ENCODE measurements around the gene TRMT11.
"Not testable (repeated sequence)": the region's sequence is repeated elsewhere in the genome, so short reads cannot be mapped to it uniquely, and the experiment has no call there.

The TRMT11 gene

DNA sequence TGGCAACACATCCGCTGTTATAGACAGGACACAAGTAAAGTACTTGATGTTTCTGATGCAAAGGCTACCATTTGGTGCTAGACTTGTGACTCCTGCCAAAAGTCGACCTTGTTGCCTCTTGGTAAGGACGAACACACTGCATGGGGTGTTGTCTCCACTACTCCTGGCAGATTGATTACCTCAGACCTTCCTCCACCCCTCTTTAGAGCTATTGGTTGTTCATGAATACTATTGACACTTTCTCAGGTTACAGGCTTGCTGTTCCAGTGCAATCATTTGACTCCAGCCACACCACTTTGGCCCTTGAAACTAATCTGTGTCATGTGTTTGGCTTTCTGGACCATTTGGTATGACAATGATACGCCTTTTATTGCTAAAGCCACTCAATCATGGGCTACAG is 62.3 kb downstream of the TRMT11 start:
- DNase-seq: peak in 1 of 2 experiments; percentile 7

DNA sequence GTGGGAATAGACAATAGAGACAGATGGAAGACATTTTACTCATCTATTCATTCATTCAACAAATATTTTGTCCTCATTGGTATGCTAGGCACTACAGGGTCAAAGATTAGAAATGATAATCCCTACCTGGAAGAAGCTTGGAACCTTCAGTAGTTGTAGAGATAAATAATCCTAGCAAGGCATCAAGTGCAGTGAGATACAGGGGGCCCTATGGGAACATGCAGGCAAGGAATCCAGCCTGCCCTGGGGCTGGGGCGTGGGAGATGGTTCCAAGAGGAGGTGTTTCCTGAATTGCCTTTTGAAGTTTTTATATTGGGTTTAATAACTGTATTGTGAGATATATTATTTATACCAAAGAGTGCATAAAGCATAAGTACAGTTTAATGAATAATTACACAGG is 64.5 kb downstream of the TRMT11 start:
- DNase-seq: no peak

DNA sequence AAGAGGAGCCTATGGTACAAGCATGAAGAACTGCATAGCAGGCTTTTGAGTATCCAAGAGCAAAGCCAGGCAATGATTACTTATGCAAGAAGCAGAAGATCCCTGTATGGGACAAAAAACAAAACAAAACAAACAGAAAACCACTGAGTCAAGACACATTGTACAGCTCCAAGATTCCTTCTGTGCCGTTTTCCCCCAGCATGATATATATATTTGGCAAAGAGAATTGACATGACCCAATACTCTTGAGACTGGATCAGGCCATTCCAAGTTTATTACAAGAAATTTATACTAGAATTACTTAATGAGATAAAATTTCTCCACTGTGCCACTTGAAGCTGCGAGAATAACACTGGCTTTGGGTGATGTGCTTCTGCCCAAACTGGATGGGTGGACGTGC is 65.5 kb downstream of the TRMT11 start:
- no peak for DNase-seq

DNA sequence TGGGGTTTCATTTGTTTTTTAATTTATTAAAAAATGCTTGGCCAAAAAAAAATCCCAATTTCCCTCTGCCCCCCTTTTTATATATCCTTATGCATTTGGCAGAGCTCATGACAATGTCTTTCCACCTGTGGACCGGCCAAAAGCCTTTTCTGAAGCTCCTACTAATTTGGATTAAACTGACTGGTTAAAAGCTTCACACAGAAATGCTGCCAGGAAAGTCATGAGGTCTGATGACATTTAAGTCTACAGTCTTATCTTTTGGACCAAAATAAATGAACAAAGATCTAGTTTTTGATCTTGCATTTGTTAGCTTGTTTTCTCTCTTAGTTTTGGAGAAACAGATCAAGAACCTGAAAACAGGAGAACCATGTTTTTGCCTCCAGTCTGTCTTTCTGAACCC is 66.1 kb downstream of the TRMT11 start:
- no peak for DNase-seq

DNA sequence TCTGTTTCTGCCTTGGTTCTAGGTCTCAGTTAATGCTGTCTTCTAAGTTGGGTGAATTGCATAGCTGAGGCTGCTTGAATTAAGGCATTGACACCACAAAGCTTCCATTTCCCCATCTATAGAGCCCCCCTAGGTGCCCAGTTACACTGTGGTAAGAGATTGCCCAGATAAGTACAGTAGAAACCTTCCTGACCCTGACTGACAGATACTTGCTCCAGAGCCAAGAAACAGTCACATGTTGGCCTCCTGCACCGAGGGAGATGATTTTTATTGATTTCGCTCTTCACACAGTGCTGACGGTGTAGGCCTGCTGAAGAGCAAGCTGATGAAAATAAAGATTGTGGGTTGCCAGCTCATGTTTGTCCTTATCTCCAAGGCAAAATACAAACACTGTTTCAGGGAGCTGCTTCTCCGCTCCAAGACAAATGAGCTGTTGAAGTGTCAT is 67.9 kb downstream of the TRMT11 start:
- DNase-seq: no peak

DNA sequence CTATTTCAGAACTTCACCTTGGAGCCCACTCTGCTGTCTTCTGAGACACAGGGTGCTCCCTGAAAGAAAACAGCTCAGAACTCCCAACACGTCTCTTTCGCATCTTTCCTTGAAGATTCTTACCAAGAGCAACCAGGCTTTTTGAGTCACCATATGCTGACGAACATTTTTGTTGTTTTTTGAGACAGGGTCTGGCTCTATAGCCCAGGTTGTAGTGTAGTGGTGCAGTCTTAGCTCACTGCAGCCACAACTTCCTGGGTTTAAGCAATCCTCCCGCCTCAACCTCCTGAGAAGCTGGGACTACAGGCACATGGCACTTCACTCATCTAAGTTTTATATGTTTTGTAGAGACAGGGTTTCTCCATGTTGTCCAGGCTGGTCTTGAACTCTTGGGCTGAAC is 68.5 kb downstream of the TRMT11 start:
- DNase-seq: no peak

DNA sequence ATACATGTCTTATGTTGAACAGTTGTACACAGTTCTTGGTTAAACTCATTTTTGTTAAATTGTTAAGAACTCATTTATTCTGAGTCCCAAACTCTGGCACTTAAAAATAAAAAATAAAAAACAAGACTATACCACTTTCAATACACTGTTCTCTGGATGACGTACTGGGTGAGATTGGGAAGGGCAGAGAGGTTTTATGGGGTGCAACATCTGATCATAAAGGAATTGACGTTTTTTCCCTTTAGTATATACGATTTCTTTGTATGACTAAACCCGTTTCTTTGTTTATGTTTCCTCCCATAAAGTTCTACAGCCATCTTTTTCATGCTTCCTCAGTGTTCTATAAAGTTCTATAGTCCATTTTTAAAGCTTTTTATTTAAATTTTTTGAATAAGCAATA is 69.1 kb downstream of the TRMT11 start:
- no peak for DNase-seq

DNA sequence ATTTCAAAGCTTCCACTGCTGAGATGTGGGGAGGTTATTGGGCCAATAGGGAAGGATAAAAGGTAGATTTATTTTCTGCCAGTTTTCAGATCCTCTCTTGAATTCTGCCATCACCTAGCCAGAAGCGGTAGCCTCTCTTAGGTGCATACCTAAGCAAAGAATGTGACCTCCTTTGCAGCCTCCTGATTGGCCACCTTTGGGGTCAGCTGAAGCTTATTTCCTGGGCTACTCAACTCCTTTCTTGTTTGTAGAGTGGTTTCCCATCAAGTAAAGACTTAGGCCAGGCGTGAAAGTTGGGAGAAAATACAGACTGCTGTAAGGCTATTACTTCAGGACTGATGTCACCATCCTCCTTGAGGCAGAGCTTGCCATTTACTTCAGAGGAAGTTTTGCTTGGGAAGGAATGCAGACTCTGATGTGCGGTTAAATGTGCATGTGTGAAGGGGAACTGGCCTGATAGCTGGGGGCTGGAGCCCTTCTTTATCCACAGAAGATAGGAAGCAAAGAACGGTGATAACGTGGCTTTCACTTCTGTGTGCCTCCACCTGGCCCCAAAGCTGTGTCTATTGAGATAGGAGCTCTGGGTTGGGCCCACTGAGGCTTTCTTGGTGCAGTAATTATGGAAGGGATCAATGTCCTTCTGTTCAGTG is 70.1 kb downstream of the TRMT11 start:
- DNase-seq: no peak

DNA sequence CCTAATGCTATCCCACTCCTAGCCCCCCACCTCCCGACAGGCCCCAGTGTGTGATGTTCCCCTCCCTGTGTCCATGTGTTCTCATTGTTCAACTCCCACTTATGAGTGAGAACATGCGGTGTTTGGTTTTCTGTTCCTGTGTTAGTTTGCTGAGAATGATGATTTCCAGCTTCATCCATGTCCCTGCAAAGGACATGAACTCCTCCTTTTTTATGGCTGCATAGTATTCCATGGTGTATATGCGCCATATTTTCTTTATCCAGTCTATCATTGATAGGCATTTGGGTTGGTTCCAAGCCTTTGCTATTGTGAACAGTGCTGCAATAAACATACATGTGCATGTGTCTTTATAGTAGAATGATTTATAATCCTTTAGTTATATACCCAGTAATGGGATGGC is 71.7 kb downstream of the TRMT11 start:
- not testable (repeated sequence) for DNase-seq

DNA sequence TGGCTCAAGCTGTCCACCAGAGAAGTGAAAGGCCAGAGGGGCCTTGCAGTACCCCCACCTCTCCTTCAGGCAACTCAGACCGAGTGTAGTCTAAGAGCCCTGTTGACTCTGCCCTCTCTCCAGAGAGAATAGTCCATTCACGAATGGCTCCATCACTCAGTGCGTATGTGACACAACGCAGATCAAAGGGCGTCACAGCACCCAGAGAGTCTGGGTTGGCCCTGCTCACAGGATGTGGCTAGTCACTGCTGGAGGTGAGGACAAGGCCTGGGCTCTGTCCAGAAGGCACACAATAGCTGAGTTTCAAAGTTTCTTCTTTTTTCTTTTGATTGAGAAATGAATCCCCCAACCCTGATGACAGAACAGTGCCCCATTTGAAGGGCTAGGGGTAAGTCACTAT is 74.1 kb downstream of the TRMT11 start:
- no peak for DNase-seq

DNA sequence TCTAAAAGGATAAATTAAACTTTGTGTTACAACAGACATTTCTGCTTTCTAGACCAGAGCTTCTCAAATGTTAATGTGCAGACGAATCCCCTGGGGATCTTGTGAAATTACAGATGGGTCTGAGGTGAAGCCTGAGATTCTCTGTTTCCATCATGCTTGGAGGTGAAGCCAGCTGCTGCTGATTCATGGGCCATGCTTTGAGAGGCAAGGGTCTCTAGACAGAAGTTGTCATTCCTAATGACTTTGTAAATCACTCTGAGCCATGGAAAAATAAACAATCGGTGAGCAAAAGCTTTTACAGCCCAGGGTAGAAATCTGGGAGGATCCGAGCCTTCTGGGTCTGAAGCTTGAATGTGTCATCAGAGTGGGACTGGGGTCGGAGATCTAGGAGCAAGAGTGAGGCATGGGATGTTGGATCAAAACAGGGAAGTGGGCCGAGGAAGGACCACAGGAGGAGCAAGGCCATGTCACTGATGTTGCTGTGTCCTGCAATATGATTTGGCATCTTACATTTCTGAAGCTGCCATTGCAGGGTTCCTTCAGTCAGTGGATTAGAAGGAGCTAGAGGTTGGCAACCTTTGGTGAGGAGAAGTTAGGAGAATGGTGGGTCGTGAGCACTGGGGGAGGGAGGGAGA is 77.3 kb downstream of the TRMT11 start:
- DNase-seq: peak; percentile 7 to 38

DNA sequence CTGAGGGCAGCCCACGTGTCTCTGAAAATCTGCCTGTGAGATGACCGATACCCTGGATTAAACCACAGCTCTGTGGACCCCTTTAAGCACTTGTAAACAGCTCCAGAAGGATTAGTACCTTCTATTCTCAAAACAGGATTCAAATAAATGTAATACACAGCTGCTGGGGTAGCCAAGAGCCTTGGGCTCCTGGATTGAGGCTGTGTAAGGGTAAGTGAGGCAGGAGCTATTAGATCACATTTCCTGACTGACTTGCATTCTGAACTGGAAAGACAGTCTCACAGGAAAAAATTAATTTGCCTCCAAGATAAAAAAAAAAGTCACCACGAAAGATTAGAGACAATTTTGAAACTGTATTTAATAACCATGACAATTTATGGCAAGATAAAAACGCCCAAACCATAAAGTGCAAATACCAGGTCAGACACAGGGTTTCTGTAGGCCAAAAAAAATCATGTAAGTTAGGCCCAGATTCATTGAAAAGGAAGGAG is 78.0 kb downstream of the TRMT11 start:
- DNase-seq: no peak

DNA sequence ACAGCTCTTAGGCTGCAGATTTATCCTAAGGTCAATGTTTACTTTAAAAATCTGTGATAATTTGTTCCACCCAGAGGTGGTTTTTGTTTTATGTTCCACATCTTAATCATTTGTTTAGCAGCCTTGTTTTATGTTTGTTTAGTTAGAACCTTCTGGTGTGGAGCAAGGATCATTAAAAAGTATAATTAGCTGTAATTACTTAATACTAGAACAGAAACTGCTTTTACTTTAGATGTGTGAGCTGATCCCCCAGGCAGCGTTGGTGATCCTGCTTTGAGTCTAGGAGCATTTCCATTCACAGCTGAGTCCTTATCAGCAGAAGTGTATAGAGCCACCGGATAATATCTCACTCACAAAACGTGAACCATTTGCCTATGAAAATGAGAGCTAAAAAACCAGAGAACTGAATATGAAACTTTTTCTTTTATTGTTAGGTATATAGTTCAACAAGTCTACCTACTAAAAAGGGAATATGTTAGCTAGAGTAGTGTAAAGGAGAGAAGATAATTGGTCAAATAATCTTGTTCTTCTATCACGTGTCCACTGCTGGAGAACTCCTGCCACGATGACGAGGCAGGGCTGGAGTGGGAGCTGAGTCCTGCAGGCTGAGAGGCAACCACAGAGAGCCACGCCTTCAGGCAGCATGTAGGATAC is 78.5 kb downstream of the TRMT11 start:
- DNase-seq: no peak

DNA sequence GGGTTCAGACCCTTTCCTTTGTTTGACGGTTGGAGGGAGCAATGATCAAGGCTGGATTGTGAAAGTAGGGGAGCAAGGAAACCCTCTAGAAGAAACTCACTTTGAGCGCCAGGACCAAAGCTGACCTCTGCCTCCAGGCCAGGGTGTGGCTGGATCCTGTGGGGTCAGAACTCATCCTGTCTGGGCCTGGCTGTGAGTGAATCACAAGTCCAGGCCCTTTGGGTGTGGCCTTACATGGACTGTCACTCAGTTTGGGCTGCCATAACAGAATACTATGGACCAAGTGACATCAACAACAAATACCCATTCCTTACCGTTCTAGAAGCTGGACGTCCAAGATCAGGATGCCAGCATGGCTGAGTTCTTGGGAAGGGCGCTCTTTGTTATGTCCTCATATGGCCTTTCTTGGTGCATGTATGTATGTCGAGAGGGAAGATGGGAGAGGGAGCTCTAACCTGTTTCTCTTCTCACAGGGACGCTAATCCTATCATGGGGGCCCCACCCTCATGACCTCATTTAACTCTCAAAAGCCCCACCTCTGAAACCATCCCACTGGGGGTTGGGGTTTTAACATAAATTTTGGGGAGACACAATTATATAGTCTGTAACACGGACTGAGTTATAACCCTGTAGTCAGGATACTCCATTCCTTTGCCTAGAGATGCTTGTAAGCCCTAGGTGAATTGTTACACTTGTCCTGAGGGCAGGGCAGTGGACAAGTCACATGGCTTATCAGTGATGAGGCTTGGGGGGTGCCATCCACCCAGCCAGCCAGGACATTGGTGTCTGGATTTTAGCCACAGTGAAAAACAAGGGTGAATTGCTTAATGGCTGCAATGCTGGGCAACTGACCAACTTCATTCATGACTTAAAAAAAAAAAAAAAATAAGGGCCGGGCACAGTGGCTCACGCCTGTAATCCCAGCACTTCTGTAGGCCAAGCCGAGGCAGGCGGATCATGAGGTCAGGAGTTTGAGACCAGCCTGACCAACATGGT is 80.0 kb downstream of the TRMT11 start:
- DNase-seq: no peak

DNA sequence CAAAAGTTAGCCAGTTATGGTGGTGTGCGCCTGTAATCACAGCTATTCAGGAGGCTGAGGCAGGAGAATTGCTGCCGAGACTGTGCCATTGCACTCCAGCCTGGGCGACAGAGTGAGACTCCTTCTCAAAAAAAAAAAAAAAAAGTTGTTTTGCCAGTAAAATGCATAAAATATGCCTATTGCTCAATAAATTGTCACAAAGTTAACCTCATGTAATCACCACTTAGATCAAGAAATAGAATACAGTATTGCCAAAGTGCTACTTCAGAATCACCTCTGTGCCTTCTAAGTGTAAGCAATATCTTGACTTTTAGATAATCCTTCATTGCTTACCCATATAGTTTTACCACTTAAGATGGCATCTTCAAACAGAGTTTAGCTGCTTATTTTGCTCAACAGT is 80.7 kb downstream of the TRMT11 start:
- DNase-seq: no peak

DNA sequence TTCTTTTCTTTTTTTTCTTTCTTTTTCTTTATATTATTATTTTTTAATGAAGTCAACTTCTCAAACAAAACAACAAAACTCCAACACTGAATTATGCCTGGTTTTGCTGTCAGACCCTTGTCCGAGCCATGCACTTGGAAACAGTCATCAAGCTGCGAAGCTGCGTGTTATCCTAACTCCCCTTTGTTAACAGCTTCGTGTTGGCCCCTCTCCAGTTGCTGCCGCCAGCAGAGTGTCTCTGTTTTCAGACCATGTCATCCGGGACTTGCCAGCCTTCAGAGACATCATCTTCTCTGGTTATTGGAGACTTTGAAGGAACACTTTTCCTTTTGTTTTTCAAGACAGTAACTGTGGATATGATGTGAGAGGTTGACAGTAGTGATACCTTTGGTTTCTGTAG is 83.1 kb downstream of the TRMT11 start:
- DNase-seq: no peak

DNA sequence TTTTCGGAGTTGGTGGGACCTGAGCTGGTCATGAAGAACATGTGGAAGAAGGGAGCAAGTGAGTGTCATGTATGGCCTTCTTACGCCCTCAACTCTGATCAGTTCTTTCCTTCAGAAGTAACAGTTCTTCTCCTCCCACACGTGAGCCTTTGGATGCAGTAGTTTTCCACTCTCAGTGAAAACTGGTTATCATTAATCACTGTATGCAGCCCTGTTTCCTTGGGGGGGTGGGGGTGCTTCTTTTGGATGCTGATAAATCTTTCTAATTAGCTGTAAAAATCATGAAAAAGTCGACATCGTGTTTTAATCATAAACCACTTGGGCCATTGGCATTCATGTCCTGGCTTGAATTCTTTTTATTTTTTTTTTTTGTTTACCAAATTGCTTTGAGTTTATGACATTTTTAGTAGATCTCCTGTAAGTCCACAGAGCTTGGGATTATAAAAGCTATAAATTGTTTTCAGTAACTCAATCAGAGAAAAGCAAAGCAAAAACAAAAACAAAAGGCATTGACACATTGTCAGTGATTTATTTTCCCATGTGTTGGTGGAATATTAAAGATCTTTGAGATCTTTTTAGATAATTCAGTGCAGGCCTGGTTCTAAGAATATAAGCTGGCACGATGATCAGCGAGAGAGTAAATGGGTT is 84.8 kb downstream of the TRMT11 start:
- DNase-seq: no peak

DNA sequence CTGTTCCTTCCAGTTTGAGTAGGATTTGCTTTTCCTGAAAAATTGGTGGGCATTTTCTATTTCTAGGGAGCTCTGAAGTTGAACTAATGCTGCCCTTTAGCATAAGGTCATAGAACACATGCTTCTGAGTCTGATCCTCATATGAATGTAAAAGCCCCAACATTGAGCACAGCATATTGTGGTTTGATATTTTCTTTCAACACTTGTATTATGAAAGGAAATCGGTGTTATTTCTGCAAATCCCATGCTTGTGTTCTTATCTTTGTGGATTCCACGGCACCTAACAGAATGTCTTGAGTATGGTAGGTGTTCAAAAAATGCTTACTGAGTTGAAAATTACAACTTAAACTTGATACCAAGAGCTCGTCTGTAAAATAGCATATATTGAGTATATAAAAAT is 85.8 kb downstream of the TRMT11 start:
- no peak for DNase-seq

DNA sequence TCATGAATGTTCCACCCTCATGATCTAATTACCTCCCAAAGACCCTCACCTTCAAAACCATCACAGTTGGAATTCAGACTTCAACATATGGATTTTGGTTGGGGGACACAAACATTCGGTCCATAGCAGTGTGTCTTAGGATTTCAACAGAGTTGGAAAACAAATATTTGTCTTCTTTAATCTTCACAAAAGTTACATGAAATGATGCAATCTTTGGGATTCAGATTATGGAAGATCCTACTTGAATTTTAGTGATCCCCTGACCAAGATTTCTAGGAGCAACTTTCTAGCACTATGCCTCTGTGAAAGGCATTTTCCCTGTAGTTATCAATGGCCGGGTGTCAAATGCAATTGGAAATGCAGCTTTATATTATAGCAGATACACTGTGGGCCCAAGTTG is 86.5 kb downstream of the TRMT11 start:
- DNase-seq: no peak

DNA sequence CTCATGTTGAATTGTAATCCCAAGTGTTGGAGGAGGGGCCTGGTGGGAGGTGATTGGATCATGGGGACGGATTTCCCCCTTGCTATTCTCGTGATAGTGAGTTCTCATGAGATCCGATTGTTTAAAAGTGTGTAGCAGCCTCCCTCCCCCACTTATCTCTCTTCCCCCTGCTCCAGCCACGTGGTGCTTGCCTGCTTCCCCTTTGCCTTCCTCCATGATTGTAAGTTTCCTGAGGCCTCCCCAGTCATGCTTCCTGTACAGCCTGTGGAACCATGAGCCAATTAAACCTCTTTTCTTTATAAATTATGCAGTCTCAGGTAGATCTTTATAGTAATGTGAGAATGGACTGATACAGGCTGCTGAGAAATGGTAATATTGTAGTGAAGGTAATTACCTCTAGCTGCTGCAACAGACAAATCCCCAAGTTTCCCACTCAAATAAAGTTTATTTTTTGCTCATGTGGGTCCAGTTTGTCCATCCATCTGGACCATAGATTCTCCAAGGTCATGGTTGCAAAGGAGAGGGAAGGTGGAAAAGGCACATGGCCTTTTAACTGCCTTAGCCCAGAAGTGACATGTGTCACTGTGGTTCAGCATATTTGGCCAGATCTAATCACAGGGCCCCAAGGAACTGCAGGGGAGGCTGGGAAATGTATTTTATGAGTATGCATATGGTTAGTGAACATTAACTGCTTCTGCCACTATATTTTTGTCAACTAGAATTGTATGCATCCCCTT is 89.2 kb downstream of the TRMT11 start:
- DNase-seq: no peak

DNA sequence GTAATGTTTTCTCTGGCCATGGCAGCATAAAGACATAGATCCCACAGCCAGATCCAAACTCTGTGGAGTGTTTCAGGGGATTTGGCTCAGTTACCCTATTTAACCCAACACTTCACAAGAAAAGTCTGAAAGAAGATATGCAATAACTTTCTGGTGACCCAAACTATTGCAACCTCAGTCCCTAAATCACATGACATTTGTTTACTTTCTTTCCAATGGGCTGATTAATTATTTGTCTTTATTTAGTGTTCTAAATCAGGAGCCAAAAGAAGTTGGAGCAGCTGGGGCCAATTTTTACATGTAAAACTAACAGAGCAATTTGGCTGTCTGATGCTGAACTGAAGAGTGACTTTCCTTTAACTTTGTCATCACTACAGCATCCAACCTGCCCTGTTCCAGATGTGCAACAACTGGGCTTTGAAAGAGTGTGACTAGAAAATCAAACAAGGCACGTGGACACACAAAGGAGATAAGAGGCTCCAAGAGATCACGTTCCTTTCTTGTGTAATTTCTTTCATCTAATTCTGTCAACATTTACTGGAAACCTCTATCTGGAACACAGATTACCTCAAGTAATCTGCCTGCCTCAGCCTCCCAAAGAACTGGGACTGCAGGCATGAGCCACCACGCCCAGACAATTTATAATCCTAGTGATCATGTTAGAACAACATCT is 90.8 kb downstream of the TRMT11 start:
- no peak for DNase-seq

All from NCI-H524 (cell line).